HCT116 (cell line): ENCODE data around the gene VWA3B. TPM values are rescaled to one million over a fixed set of nuclear protein-coding genes. Genes with fewer than 3 reads are reported as not detected.

ENCODE experiments used
- ATAC-seq: fragments of 200-7000 bp; cut with Tn5 transposase; 2 replicates; pipeline ENCODE4 v1.9.1; 2020; ENCODE audit warnings: mild to moderate bottlenecking, moderate library complexity
- BruUV-seq: library from RNA; stranded (reverse); fragments of 400-500 nt; replicated peaks from 2 replicates; lab custom pipeline; 2021; lab: Mats Ljungman, UMichigan
- CTCF ChIA-PET: fragments of 300-600 bp; sonication (Branson Sonifier 250); formaldehyde crosslinking; loops from one replicate; lab custom pipeline; 2021; ENCODE audit warnings: antibody characterized with exemption; lab: Charles Lee
- POLR2A ChIA-PET: fragments of 300-600, 350-600 bp; sonication (Branson Sonifier 250); formaldehyde crosslinking; loops from one replicate; lab custom pipeline; 2021; ENCODE audit warnings: antibody characterized with exemption; lab: Charles Lee
- RAD21 ChIA-PET, 2 experiments: fragments of 300-600 bp; sonication (Branson Sonifier 250); formaldehyde crosslinking; loops; one replicate each; lab custom pipeline; 2023; ENCODE audit warnings: low total read pairs in 2 of 2; ENCODE audit not compliant: uncharacterized antibody in 2 of 2, unreplicated experiment in 2 of 2, low non-redundant PET in 1 of 2; lab: Charles Lee
- DNase-seq: peaks from one replicate; pipeline ENCODE4 v3.0.0-alpha.2; 2010; ENCODE audit warnings: low read depth, low spot score
- H2AFZ ChIP-seq: fragments of 200-600 bp; shearing (Covaris generic), sonication (generic); 2 replicates; pipeline ENCODE4 v1.6.1; 2017; ENCODE audit warnings: low read depth, mixed run types, mixed read lengths, antibody characterized with exemption, low read length; ENCODE audit not compliant: poor library complexity, severe bottlenecking
- H3K27ac ChIP-seq: 2 replicates; pipeline ENCODE4 v1.5.1; 2012; ENCODE audit warnings: low read depth, low read length
- H3K27me3 ChIP-seq: fragments of 200-600 bp; sonication (generic); 2 replicates; pipeline ENCODE4 v1.6.1; 2016; ENCODE audit warnings: mixed run types, low read length, mixed read lengths; ENCODE audit not compliant: insufficient read depth
- H3K36me3 ChIP-seq, 2 experiments: fragments of 200-500 bp in 1 of 2; fragments of 200-600 bp in 1 of 2; sonication (Bioruptor generic) in 1 of 2; sonication (generic) in 1 of 2; 2 replicates each; pipeline versions ENCODE4 v1.5.1 to v1.6.1; 2014 to 2016; ENCODE audit warnings: low read length in 2 of 2, inconsistent platforms in 1 of 2, mixed read lengths in 1 of 2, mixed run types in 1 of 2; ENCODE audit not compliant: insufficient read depth in 2 of 2, control insufficient read depth in 1 of 2
- H3K4me1 ChIP-seq, 2 experiments: fragments of 200-600 bp in 1 of 2; sonication (generic) in 1 of 2; 2 replicates each; pipeline versions ENCODE4 v1.5.1 to v1.6.1; 2012 to 2017; ENCODE audit warnings: low read length in 2 of 2, inconsistent platforms in 1 of 2, mild to moderate bottlenecking in 1 of 2, mixed read lengths in 1 of 2, mixed run types in 1 of 2, moderate library complexity in 1 of 2; ENCODE audit not compliant: insufficient read depth in 2 of 2, control insufficient read depth in 1 of 2
- H3K4me2 ChIP-seq: fragments of 200-600 bp; sonication (generic); 2 replicates; pipeline ENCODE4 v1.6.1; 2017; ENCODE audit warnings: mixed run types, low read length, mixed read lengths
- H3K4me3 ChIP-seq, 2 experiments: fragments of 200-600 bp in 1 of 2; sonication (generic) in 1 of 2; replicated peaks in 1 of 2; 2 replicates each; pipeline ENCODE4 v1.5.1; 2011 to 2016; ENCODE audit warnings: low read length in 2 of 2, control low read depth in 1 of 2, low read depth in 1 of 2, mild to moderate bottlenecking in 1 of 2, mixed read lengths in 1 of 2, mixed run types in 1 of 2
- H3K79me2 ChIP-seq: fragments of 200-600 bp; sonication (generic); 2 replicates; pipeline ENCODE4 v1.6.1; 2017; ENCODE audit warnings: mild to moderate bottlenecking, mixed run types, low read length, moderate library complexity, mixed read lengths; ENCODE audit not compliant: insufficient read depth
- H3K9ac ChIP-seq: fragments of 200-600 bp; sonication (generic); 2 replicates; pipeline ENCODE4 v1.6.1; 2016; ENCODE audit warnings: low read length, mixed read lengths
- H3K9me2 ChIP-seq: fragments of 200-600 bp; sonication (generic), shearing (Covaris generic); 2 replicates; pipeline ENCODE4 v1.6.1; 2017; ENCODE audit warnings: mixed run types, mild to moderate bottlenecking, moderate library complexity; ENCODE audit not compliant: insufficient read depth
- H3K9me3 ChIP-seq, 2 experiments: fragments of 200-500 bp in 1 of 2; fragments of 200-600 bp in 1 of 2; sonication (Bioruptor generic) in 1 of 2; sonication (generic) in 1 of 2; 2 replicates each; pipeline ENCODE4 v1.6.1; 2014 to 2017; ENCODE audit warnings: low read length in 2 of 2, mixed read lengths in 2 of 2, inconsistent platforms in 1 of 2, low read depth in 1 of 2, mild to moderate bottlenecking in 1 of 2, mixed run types in 1 of 2, moderate library complexity in 1 of 2; ENCODE audit not compliant: control insufficient read depth in 1 of 2, insufficient read depth in 1 of 2
- H4K20me1 ChIP-seq: fragments of 200-600 bp; sonication (generic), shearing (Covaris generic); 2 replicates; pipeline ENCODE4 v1.6.1; 2017; ENCODE audit warnings: mixed run types, mild to moderate bottlenecking, moderate library complexity; ENCODE audit not compliant: insufficient read depth
- CBX3 ChIP-seq: IDR thresholded peaks from 2 replicates; pipeline ENCODE4 v1.6.1; 2012; ENCODE audit warnings: low read depth
- CEBPB ChIP-seq: IDR thresholded peaks from 2 replicates; pipeline ENCODE4 v1.6.1; 2012; ENCODE audit warnings: low read depth
- ELF1 ChIP-seq: IDR thresholded peaks from 2 replicates; pipeline ENCODE4 v1.6.1; 2012; ENCODE audit warnings: low read depth, borderline replicate concordance
- EZH2 ChIP-seq: fragments of 200-600 bp; sonication (generic); IDR thresholded peaks from 2 replicates; pipeline ENCODE4 v1.6.1; 2017; ENCODE audit warnings: antibody characterized with exemption, mixed run types
- EZH2phosphoT487 ChIP-seq: fragments of 200-600 bp; IDR thresholded peaks from 2 replicates; pipeline ENCODE4 v1.6.1; 2018; ENCODE audit warnings: antibody characterized with exemption, borderline replicate concordance
- FOSL1 ChIP-seq: IDR thresholded peaks from 2 replicates; pipeline ENCODE4 v1.6.1; 2012; ENCODE audit warnings: low read depth
- JUND ChIP-seq: IDR thresholded peaks from 2 replicates; pipeline ENCODE4 v1.6.1; 2012
- POLR2A ChIP-seq: IDR thresholded peaks from 2 replicates; pipeline ENCODE4 v1.7.0; 2011; ENCODE audit warnings: borderline replicate concordance; ENCODE audit not compliant: insufficient read depth, insufficient read length; ENCODE audit errors: extremely low read depth
- YY1 ChIP-seq: IDR thresholded peaks from 2 replicates; pipeline ENCODE4 v1.6.1; 2011; ENCODE audit warnings: low read length, low read depth, moderate library complexity, mild to moderate bottlenecking; ENCODE audit not compliant: insufficient replicate concordance; ENCODE audit errors: extremely low read depth
- ZBTB33 ChIP-seq: IDR thresholded peaks from 2 replicates; pipeline ENCODE4 v1.6.1; 2011; ENCODE audit warnings: mild to moderate bottlenecking, low read length, moderate library complexity; ENCODE audit not compliant: insufficient replicate concordance; ENCODE audit errors: extremely low read depth
- ZNF274 ChIP-seq: fragments of 200-500 bp; sonication (Bioruptor generic); IDR thresholded peaks from 2 replicates; pipeline ENCODE4 v1.6.1; 2014; ENCODE audit warnings: mild to moderate bottlenecking, low read depth, low read length, inconsistent platforms
- intact Hi-C: fragments of 100-400 bp; cut with micrococcal nuclease; formaldehyde crosslinking; loops from 2 replicates; pipeline ENCODE4 v1.10.0; 2022
- total RNA-seq: library from RNA; stranded (reverse); gene quantifications from one replicate; pipeline ENCODE4 v1.2.1, GENCODE V29; 2021; ENCODE audit not compliant: unreplicated experiment
- TF ChIP-seq, protein P1 (sequence below): IDR thresholded peaks from 2 replicates; pipeline ENCODE4 v1.6.1; 2012
- TF ChIP-seq, protein P2 (sequence below): IDR thresholded peaks from 2 replicates; pipeline ENCODE4 v1.6.1; 2012

VWA3B gene
- total RNA-seq, 1 experiment from 2014 or later: 0.47 TPM

- no peaks in the 10 kb centered on the region for H3K36me3 ChIP-seq
- H3K4me1 ChIP-seq: peaks cover 4 to 11% of the 10 kb centered on the region in 2 experiments; a peak in 3 of 4 replicates
- no peak overlapping the region for H3K4me2 ChIP-seq
- no peak for DNase-seq
- ATAC-seq: no peak
- no TSS peak for BruUV-seq
- H2AFZ ChIP-seq: no peak overlapping the region
- H3K9me3 ChIP-seq: no peaks in the 10 kb centered on the region
- H3K79me2 ChIP-seq: no peaks in the 10 kb centered on the region
- H3K27ac ChIP-seq: no peak overlapping the region
- no peaks in the 10 kb centered on the region for H3K9me2 ChIP-seq
- no peak overlapping the region for H3K4me3 ChIP-seq
- intact Hi-C loops: no loop called here
- H3K27me3 ChIP-seq: no peaks in the 10 kb centered on the region
- ChIA-PET POLR2A (no interaction called here), CTCF (no interaction called here), RAD21 (no interaction called here)
- no peak for TF ChIP-seq YY1
- no peak for TF ChIP-seq FOSL1
- TF ChIP-seq ZBTB33: no peak
- no peak for TF ChIP-seq POLR2A
- no peak for TF ChIP-seq JUND
- TF ChIP-seq ELF1: no peak
- no peak for TF ChIP-seq CEBPB
- no peaks in the 10 kb centered on the region for H4K20me1 ChIP-seq
- no peak overlapping the region for H3K9ac ChIP-seq
Observed at GRCh38 chr2:98185801-98186200, 98.8 kb downstream of the VWA3B start.

DNA sequence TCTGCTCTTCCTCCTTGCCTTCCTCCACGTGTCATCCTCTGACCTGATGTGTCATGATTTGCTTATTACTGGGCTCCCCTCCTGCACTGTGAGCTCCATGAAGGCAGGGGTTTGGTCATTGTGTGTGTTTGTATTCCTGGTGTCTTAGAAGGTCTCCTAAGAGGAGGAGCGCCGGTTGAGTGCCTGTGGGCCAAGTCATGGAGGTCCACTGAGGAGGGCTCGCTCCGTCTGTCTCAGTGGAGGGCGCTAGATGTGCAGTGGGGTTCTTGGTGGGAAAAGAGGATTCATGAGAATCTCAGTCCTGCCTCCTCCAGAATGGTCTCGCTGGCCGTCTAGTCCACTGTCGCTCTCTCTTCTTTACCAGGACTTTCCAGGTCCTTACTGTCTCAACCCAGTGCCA lies 100.2 kb downstream of the VWA3B start:
- no peak for ATAC-seq
- Histone ChIP-seq H4K20me1 (no peaks in the 10 kb centered on the region), H3K9me2 (no peaks in the 10 kb centered on the region), H3K9ac (no peak overlapping the region), H3K4me3 (no peak overlapping the region), H3K79me2 (no peaks in the 10 kb centered on the region), H3K36me3 (no peaks in the 10 kb centered on the region), H3K4me2 (no peak overlapping the region), H2AFZ (no peak overlapping the region), H3K27ac (no peak overlapping the region), H3K4me1 (peaks cover 4 to 11% of the 10 kb centered on the region in 2 experiments; a peak in 3 of 4 replicates), H3K27me3 (no peaks in the 10 kb centered on the region), H3K9me3 (no peaks in the 10 kb centered on the region)
- ChIA-PET POLR2A (no interaction called here), CTCF (no interaction called here), RAD21 (no interaction called here)
- no peak for TF ChIP-seq CBX3
- TF ChIP-seq EZH2: no peak
- TF ChIP-seq, protein P1, sequence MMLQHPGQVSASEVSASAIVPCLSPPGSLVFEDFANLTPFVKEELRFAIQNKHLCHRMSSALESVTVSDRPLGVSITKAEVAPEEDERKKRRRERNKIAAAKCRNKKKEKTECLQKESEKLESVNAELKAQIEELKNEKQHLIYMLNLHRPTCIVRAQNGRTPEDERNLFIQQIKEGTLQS: no peak
- no peak for TF ChIP-seq FOSL1
- no peak for TF ChIP-seq EZH2phosphoT487
- TF ChIP-seq ZNF274: no peak
- TF ChIP-seq, protein P2, sequence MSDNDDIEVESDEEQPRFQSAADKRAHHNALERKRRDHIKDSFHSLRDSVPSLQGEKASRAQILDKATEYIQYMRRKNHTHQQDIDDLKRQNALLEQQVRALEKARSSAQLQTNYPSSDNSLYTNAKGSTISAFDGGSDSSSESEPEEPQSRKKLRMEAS: no peak
- no peak for TF ChIP-seq ZBTB33
- intact Hi-C loops: no loop called here
- no peak for DNase-seq
- BruUV-seq: no TSS peak
